Bronchial epithelial cell (primary cell): ENCODE results near the gene RBM26. TPM values are rescaled to one million over a fixed set of nuclear protein-coding genes. Genes with fewer than 3 reads are reported as not detected.

Experiments used
- DNase-seq: peaks from one replicate; pipeline ENCODE4 v3.0.0-alpha.2; 2010; ENCODE audit warnings: low read depth
- FAIRE-seq: peaks from 2 replicates; lab custom pipeline; 2011; peaks lifted over from hg19 to GRCh38; lab: Jason Lieb, UNC
- H3K27me3 ChIP-seq: 2 replicates; pipeline ENCODE4 v1.5.1; 2011; ENCODE audit warnings: low read length; ENCODE audit not compliant: control insufficient read depth, insufficient read depth
- H3K36me3 ChIP-seq: 2 replicates; pipeline ENCODE4 v1.5.1; 2011; ENCODE audit warnings: low read length; ENCODE audit not compliant: control insufficient read depth, insufficient read depth
- H3K4me3 ChIP-seq: 2 replicates; pipeline ENCODE4 v1.5.1; 2011; ENCODE audit warnings: mild to moderate bottlenecking, low read depth, low read length, control low read depth
- CTCF ChIP-seq: IDR thresholded peaks from 2 replicates; pipeline ENCODE4 v1.5.1; 2011; ENCODE audit warnings: mild to moderate bottlenecking, moderate library complexity, low read length, control low read depth, inconsistent platforms; ENCODE audit not compliant: insufficient read depth, severe bottlenecking
- total RNA-seq: library from RNA; depleted of rRNA; stranded (reverse); fragments of >200 nt; gene quantifications from 2 replicates; pipeline ENCODE4 v1.2.1, GENCODE V29; 2014

RBM26 gene
- total RNA-seq, 1 donor from 2014 or later = 13.7 TPM

GRCh38 chr13:79295906-79296706, 109.9 kb downstream of the RBM26 start:
- Histone ChIP-seq H3K36me3 (no peaks in the 10 kb centered on the region), H3K27me3 (no peaks in the 10 kb centered on the region), H3K4me3 (no peak overlapping the region)
- TF ChIP-seq CTCF = no peak
- FAIRE-seq (no peak), DNase-seq (peak; percentile 83)

DNA sequence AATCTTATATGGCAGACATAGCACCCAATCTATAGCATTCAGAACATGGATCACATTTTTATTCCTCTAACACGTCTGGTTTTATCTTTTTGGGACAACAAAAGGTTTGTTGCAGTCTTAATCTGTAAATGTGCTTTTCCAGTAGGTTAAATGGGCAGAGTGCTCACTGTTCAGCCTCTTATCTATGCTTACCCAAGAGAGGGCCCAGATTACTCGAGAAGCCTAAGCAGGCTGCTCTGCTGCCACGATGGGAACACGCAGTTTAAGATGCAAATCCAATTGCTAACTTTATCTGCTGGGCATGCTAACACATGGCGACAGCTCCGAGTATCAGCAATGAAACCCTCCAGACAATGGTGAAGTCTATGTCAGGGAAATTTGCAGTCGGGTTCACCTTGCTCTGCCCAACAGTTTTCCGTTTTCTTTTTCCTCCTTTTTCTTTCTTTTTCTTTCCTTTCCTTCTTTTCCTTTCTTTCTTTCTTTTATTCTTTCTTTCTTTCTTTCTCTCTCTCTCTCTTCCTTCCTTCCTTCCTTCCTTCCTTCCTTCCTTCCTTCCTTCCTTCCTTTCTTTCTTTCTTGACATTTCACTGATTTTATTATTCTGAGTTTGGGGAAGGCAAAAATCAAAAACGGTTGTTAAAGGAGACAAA, 115.3 kb downstream of the RBM26 start:
- no peaks in the 10 kb centered on the region for H3K27me3 ChIP-seq
- FAIRE-seq = no peak

GRCh38 chr13:79289571-79289970, 116.5 kb downstream of the RBM26 start:
- Histone ChIP-seq H3K36me3 (no peaks in the 10 kb centered on the region), H3K4me3 (no peak overlapping the region), H3K27me3 (no peaks in the 10 kb centered on the region)
- DNase-seq (no peak), FAIRE-seq (no peak)
- TF ChIP-seq CTCF = no peak

More for the DNA sequence above, 115.3 kb downstream of the RBM26 start:
- H3K36me3 ChIP-seq = no peaks in the 10 kb centered on the region
- no peak overlapping the region for H3K4me3 ChIP-seq
- DNase-seq = no peak
- TF ChIP-seq CTCF = no peak

DNA sequence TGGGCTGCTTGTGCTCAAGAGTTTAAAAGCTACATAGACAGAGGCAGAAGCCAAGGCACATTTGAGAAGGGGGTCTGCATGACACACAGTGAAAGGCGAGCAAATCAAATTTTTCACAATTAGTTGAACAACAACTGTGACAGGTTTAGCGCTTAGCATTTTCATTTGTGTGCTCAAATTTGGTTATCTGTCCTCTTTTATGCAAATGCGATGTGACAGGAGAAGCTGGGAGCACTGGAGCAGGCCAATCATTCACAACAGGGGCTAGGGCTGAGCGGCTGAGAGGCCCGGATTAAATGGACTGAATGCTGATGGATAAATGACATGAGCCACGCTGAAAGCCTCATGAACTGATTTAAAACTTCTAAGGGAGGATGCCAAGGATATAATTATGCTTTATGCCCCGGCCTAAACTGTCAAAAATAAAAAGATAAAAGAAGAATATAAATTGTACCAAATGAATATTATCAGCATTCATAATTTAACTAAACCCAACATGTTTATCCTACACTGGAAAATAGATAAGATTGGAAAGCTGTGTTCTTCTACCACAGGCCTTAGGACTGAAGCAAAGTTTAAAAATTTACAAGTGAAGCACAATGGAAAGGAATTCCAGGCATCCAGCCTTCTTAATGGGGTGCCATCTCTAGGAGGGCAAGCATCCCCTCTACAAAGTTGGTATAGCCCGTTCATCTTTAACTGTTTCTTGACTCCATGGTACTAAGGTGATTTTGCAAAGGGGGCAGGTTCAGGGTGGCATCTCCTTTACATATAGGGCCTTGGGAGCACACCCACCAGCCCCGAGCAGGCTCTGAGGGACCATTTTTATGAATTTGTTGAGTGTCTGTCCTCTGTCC, 117.9 kb downstream of the RBM26 start:
- no peak for DNase-seq
- H3K27me3 ChIP-seq = no peaks in the 10 kb centered on the region
- no peak overlapping the region for H3K4me3 ChIP-seq
- TF ChIP-seq CTCF = no peak
- no peak for FAIRE-seq
- no peaks in the 10 kb centered on the region for H3K36me3 ChIP-seq

- no peaks in the 10 kb centered on the region for H3K27me3 ChIP-seq
- H3K4me3 ChIP-seq = no peak overlapping the region
- no peak for TF ChIP-seq CTCF
- no peaks in the 10 kb centered on the region for H3K36me3 ChIP-seq
- FAIRE-seq (no peak), DNase-seq (no peak)
Observed at GRCh38 chr13:79285159-79285558, 120.9 kb downstream of the RBM26 start.
